Epithelial cell of proximal tubule (primary cell): ENCODE data around the gene ADORA2B. TPM values are rescaled to one million over a fixed set of nuclear protein-coding genes. Genes with fewer than 3 reads are reported as not detected.

Experiments
- DNase-seq: peaks from one replicate; pipeline ENCODE4 v3.0.0-alpha.2; 2011; ENCODE audit warnings: low read depth
- H3K4me3 ChIP-seq: 2 replicates; pipeline ENCODE4 v1.5.1; 2011; ENCODE audit warnings: low read depth, mild to moderate bottlenecking, low read length
- CTCF ChIP-seq: conservative IDR thresholded peaks from 2 replicates; pipeline ENCODE4 v1.5.1; 2012; ENCODE audit warnings: low read depth, mild to moderate bottlenecking, low read length
- total RNA-seq: library from RNA; depleted of rRNA; stranded (reverse); fragments of >200 nt; gene quantifications from 2 replicates; pipeline ENCODE4 v1.2.3, GENCODE V29; 2015

Gene ADORA2B
- total RNA-seq, 1 donor from 2014 or later: 16.9 TPM

DNA sequence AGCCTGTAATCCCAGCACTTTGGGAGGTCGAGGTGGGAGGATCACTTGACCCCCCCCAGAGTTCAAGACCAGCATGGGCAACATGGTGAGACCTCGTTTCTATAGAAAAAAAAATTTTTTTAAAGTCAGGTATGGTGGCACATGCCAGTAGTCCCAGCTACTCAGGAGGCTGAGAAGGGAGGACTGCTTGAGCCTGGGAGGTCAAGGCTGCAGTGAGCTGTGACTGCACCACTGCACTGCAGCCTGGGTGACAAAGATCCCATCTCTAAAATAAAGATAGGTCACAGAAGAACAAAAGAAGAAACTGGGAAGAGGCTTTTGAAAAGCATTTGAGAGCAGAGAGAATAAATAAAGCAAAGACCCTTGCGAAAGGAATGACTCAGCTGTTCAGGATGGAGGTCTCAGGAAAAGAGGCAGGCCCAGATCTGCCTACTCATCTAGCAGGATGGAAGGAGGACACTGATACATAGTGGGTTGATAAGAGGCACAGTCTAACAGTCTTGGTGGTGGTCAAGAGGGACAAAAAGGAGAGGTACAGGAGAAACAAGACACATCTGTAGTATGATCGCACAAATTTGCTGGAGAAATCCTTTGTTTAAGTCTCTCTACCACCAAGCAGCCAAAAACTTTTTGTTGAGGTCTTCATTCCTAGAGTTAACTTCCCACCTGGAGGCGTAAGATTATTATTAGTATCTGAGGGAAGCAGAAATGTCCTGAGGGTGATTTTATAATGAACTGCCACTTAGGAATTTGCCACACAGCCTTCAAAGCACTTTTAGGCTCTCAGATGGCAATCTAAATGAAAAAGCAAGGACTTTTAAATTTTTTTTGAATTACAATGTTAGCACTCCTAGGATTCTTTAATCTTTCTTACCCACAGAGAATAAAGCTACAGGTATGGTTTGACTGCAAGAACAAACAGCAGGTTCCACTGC, 37.0 kb downstream of the ADORA2B start:
- TF ChIP-seq CTCF: no peak
- H3K4me3 ChIP-seq: no peak overlapping the region
- no peak for DNase-seq

DNA sequence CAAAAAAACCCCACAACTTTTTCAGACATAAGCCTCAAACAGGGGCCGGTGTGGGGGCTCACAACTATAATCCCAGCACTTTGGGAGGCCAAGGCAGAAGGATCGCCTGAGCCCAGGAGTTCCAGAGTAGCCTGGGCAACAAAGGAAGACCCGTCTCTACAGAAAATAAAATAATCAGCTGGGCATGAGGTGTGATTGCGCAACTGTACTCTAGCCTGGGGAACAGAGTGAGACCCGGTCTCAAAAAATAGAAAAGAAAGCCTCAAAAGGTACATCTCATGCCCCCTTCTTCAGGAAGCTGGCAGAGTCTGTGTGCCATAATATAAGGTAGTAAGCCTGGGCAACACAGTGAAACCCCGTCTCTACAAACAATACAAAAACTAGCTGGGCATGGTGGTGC, 51.4 kb downstream of the ADORA2B start:
- TF ChIP-seq CTCF: no peak
- H3K4me3 ChIP-seq: no peak overlapping the region
- DNase-seq: no peak

DNA sequence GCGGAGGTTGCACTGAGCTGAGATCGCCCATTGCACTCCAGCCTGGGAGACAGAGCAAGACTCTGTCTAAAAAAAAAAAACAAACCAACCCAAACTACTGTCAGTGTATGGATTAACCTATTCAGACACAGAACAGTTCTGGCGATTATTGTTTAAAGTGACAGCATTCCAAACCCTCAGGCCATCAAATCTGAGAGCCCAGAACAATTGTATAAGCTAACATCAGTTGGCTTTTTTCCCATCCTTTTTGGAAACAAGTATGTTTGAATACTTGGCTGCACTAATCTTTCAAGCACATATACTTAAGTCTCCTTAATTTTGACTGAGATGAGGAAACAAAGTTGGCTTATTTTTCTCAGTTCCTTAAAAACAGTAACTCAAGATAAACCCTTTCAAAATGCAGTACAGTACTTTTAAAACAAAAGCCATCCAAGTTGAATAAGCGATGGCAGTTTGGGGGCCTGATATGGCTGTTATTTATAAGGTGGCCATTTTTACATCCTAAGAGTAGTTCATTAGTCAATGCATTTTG, 53.2 kb downstream of the ADORA2B start:
- no peak for TF ChIP-seq CTCF
- DNase-seq: no peak
- H3K4me3 ChIP-seq: peak overlapping the region; percentile 72

- peak; percentile 26 for DNase-seq
- peak within 1 kb of the TSS; percentile 72 for H3K4me3 ChIP-seq
- TF ChIP-seq CTCF: no peak
These were observed 54.4 kb downstream of the ADORA2B start, which contains the start of the genes TTC19 and ZSWIM7 for GRCh38 chr17:15999141-15999973. Gene TTC19, plus strand, starts transcription at chr17:15999824. Its CDS starts 25 bp downstream, at chr17:15999849. Gene ZSWIM7, minus strand, starts transcription at chr17:15999704. Its CDS starts 110 bp downstream, at chr17:15999594.

DNA sequence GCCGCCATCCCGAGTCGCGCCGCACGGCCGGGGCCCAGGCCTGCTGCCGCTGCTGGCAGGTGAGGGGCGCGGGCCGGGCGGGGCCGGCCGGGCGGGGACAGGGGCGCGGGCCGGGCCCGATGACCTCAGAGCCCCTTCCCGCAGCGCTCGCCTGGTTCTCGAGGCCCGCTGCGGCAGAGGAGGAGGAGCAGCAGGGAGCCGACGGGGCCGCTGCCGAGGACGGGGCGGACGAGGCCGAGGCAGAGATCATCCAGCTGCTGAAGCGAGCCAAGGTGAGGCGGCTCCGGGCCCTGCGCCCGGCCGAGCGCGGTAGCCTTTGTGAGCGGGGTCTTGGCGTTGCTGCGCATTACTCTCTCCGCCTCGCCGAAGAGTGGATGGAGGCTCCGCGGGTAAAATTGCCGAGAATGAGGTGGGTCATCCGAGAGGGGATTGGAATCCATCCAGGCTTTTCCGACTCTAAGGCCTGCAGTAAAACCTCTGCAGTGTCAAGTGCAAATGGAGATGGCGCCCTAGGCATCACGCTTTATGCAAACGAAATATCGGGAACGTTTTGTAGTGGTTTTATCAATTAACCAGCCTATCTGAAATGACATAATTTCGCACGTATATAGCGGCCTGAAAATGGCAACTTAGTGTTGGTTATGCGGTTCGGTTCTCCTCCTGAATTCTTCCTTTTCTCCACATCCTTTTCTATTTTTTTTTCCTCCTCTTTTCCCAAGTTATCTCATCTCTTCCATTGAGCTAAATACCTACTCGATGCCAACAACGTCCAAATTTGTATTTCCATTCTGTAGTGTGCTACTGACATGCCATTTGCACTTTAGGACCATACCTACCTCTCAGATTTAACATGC, 55.3 kb downstream of the ADORA2B start:
- TF ChIP-seq CTCF: no peak
- peak; percentile 7 for DNase-seq
- peak overlapping the region; percentile 72 for H3K4me3 ChIP-seq

DNA sequence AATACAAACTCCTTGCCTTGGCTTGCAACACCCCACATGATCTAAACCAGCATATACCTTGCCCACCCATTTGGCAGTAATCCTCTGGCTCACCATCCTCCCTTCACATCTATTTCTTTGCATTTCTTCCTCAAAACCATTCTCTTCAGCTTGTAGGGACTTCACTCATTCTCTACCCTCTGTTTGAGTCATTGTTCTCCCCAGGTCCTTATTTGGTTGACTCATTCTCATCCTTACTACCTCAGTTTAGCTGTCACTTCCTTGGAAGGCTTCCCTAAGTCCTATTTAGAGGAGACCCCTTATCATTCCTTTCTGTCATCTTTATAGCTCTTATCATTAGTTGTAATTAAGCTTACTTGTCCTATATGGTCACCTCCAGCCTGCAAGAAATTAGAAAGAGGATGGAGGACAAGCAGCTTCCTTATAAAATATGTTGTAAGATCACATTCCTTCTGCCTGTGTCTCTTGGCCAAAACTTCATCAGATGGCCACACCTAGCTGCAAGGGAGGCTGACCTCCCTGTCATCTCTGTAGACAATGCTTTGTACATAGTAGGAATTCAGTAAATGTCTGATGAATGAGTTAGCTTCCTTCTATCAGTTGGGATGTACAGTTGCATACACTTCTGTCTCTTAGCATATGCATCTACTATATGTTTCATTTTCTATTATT, 56.4 kb downstream of the ADORA2B start:
- H3K4me3 ChIP-seq: peak overlapping the region; percentile 72
- TF ChIP-seq CTCF: no peak
- DNase-seq: no peak
